ENCODE results near the gene CDC6. TPM values are rescaled to one million over a fixed set of nuclear protein-coding genes. Genes with fewer than 3 reads are reported as not detected.

The CDC6 gene
- total and polyA plus RNA-seq, 8 donors, result 0.71 to 3.3 (median 1.3) TPM

DNA sequence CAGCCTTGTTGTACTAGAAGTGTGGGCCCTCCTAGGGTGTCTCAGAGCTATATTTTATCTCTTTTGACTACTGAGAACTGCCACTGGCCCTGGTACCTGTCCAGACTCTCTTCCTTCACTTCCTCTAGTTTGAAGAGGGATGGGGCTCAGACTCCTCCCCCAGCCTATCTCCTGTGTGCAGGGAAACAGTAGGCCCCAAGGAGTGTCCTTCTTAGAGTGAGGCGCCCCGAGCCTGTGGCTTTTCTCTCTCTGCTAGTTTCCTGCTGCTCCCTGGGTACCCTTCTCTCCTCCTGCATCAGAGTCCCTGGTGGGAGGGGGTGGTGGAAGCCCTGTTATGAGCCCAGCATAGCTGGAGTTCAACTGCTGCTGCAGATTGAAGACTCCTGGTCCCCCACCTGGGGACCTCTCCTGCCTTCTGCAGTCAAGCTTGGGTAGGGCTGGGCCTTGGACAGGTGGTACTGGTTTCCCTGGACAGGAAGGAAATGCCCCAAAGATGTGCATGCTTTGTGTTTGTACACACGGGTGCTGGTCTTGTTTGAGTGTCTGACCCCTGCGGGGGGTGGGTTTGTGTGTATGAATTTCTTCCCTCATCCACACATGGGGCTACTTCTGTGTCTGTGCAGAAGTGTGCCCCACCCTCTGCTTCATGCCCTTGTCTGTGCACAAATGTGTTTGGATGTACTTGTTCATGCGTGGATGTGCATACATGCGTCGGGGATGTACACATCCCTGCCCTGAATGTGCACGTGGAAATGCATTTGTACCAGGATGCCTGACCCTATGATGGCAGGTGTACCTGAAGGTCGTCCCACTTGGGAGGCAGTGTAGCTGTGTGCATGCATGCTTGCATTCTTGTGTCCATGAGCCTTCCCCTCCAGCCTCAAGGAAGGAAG is 28.2 kb downstream of the CDC6 start:
- no peaks in the 10 kb centered on the region for H3K36me3 ChIP-seq
- FAIRE-seq (no peak), DNase-seq (peak in 3 of 6 donors; percentile 17 to 25 (median 24)), ATAC-seq (no peak)
- 56 to 64% methylated on average over 9 of the region's 9 CpGs for WGBS, 2 donors
- H3K9me3 ChIP-seq, result no peaks in the 10 kb centered on the region
- peaks cover 14 to 67% (median 26%) of the 10 kb centered on the region in 3 donors for H3K4me1 ChIP-seq
- TF ChIP-seq, protein P1, sequence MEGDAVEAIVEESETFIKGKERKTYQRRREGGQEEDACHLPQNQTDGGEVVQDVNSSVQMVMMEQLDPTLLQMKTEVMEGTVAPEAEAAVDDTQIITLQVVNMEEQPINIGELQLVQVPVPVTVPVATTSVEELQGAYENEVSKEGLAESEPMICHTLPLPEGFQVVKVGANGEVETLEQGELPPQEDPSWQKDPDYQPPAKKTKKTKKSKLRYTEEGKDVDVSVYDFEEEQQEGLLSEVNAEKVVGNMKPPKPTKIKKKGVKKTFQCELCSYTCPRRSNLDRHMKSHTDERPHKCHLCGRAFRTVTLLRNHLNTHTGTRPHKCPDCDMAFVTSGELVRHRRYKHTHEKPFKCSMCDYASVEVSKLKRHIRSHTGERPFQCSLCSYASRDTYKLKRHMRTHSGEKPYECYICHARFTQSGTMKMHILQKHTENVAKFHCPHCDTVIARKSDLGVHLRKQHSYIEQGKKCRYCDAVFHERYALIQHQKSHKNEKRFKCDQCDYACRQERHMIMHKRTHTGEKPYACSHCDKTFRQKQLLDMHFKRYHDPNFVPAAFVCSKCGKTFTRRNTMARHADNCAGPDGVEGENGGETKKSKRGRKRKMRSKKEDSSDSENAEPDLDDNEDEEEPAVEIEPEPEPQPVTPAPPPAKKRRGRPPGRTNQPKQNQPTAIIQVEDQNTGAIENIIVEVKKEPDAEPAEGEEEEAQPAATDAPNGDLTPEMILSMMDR (IDR thresholded peaks at IDR 0.05), result no peak
- H3K4me3 ChIP-seq, result no peak overlapping the region
- intact Hi-C loops (cut with DNase I), result no loop called here
- H3K27me3 ChIP-seq, result no peaks in the 10 kb centered on the region
- H3K27ac ChIP-seq, result peak overlapping the region; percentile 58 to 80 (median 64)

DNA sequence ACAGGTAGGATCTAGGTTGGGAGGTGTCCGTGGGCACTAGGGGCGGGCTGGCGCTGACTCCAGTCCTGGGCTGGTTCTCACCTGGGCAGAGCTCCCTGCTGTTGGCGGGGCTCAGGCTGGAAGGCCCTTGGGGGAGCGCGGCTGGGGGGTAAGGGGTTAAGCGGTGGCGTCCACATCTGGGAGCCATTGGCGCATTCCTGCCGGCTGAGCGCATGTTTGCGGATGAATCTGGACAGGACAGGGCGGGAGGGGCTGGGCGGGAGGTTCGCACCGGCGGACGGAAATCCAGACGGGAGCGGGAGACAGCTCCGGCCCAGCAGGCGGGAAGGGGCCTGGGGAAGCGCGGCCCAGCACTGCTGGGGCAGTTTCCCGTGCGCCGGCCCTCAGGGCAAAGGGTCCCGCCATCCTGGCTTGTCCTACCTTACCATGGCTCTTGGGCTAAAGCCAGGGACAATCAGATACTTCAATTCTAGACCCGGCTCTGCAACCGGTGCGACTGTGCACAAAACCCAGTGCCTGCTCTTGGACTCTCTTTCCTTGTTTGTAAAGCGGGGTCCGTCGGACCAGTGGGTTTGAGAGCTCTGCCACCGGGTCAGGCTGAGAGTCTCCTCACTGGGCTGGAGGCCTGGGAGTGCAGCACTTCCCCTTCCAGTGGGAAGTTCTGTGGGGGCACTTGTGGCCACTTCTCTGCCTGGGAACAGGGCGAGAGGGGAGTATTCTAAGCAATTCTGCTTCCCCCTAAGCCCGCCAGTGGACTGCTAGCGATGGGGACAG is 29.1 kb downstream of the CDC6 start:
- no peaks in the 10 kb centered on the region for H3K27me3 ChIP-seq
- peaks cover 9 to 64% (median 26%) of the 10 kb centered on the region in 3 donors for H3K4me1 ChIP-seq
- ATAC-seq (peak; percentile 6 to 22 (median 12)), DNase-seq (peak; percentile 46 to 85 (median 67)), FAIRE-seq (no peak)
- H3K27ac ChIP-seq, result peak overlapping the region; percentile 58 to 80 (median 64)
- TF ChIP-seq, protein P1 (IDR thresholded peaks at IDR 0.05), result no peak
- H3K9me3 ChIP-seq, result no peaks in the 10 kb centered on the region
- H3K4me3 ChIP-seq, result peak overlapping the region in 1 of 4 donors; percentile 100
- no peaks in the 10 kb centered on the region for H3K36me3 ChIP-seq
- intact Hi-C loops (cut with DNase I), result no loop called here
- WGBS, 2 donors, result 15 to 18% methylated on average over 35 to 38 of the region's 38 CpGs

DNA sequence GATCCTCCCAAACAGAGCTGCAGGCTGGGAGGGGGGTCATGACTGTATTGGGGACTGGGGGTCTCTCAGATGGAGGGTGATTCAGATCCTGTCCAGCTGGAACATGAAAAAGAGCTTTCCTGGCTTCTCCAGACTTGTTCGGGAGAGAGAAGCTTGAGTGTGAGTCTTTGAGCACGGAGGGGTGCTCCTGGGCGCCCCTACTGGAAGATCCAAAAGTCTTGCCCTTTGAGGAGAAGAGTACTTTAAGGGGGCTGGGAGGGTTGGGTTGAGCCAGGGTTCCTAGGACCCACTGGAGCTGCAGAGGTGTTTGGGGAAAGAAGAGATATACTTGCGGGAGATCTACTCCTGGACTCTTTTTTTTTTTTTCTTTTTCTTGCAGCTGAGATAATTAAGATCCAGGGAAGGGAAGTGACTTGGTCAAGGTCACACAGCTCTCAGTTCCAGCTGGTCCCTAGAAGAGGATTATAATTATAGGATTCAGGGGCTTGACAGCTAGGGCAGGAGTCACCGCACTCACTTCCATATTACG is 29.7 kb downstream of the CDC6 start:
- intact Hi-C loops (cut with DNase I), result no loop called here
- Histone ChIP-seq H3K27ac (peak overlapping the region; percentile 58 to 80 (median 64)), H3K4me1 (peaks cover 8 to 63% (median 26%) of the 10 kb centered on the region in 3 donors), H3K9me3 (no peaks in the 10 kb centered on the region), H3K4me3 (peak overlapping the region in 2 of 4 donors; percentile 90 to 100), H3K27me3 (no peaks in the 10 kb centered on the region), H3K36me3 (no peaks in the 10 kb centered on the region)
- TF ChIP-seq, protein P1 (IDR thresholded peaks at IDR 0.05), result peak in 2 of 4 donors; percentile 14 to 23
- ATAC-seq, result peak in 3 of 4 donors; percentile 16 to 27 (median 24)
- no peak for FAIRE-seq
- peak in 2 of 6 donors; percentile 41 to 60 for DNase-seq
- WGBS, 2 donors, result 4 to 5% methylated on average over 6 of the region's 6 CpGs

DNA sequence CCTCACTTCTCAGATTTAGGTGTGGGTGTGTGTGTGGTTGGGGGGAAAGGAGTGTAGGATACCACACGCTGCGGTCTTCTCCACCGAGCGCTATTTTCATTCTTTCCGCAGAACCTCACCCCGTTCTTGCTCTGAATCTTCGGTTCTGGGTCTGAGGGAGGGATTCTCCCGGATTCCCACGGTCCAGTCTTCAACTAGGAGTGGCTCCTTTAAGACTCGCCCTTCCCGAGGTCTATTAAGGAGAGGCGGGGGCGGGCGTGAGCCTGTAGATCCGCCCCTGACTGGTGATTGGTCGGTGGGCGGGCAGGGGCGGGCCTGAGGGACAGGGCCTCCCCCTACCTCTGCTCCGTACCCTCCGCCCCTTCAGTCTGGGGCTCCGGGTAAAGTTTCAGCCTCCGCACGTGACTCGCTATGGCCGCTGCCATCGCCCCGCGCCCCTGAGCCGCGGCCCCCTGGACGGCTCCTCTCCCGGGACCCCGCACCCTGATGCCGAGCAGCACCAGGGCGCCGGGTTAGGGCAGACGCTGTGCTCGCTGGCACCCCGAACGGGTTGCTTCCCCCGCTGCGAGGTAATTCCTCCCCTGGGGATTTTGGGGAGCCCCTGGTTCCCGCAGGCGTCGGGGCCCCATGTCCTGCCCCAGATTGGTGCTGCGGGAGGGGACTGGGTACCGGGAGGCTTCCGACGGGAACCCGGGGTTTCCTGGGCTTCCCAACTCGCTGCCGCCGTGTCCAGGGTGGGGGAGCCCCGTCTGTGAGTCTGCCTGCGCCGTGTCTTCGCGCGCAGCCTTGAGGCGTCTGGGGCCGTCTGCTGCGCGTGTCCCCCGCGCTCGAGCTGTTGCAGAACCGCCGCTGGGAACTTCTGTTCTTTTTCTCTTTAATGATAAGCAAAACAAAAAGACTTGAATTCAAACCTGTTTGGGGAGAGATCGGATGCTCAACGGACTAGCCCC is 30.5 kb downstream of the CDC6 start:
- H3K4me3 ChIP-seq, result peak overlapping the region; percentile 90 to 100 (median 98)
- H3K27ac ChIP-seq, result peak overlapping the region; percentile 58 to 82 (median 70)
- peak; percentile 92 to 97 (median 94) for ATAC-seq
- no peaks in the 10 kb centered on the region for H3K27me3 ChIP-seq
- FAIRE-seq, result no peak
- no peaks in the 10 kb centered on the region for H3K36me3 ChIP-seq
- WGBS, 2 donors, result 0% methylated on average over 68 to 70 of the region's 70 CpGs
- TF ChIP-seq, protein P1 (IDR thresholded peaks at IDR 0.05), result no peak
- intact Hi-C loops (cut with DNase I), result no loop called here
- no peaks in the 10 kb centered on the region for H3K9me3 ChIP-seq
- peaks cover 8 to 56% (median 22%) of the 10 kb centered on the region in 3 donors for H3K4me1 ChIP-seq
- DNase-seq, result peak; percentile 91 to 97 (median 94)
